Sigmoid colon (tissue), 7 donors: Measurements from ENCODE around the gene PNLIPRP2. TPM values are rescaled to one million over a fixed set of nuclear protein-coding genes. Genes with fewer than 3 reads are reported as not detected.

Experiments used
- DNase-seq: peaks from one replicate; pipeline ENCODE4 v3.0.0-alpha.2; 2019
- H3K27ac ChIP-seq, 4 donors: fragments of 200-600 bp; sonication (generic); one replicate each; pipeline ENCODE4 v1.5.1; 2016 to 2019; ENCODE audit warnings: mild to moderate bottlenecking in 1 of 4
- H3K27me3 ChIP-seq, 3 donors: fragments of 200-600 bp; sonication (generic); one replicate each; pipeline ENCODE4 v1.5.1; 2019; ENCODE audit warnings: mild to moderate bottlenecking in 1 of 3
- H3K36me3 ChIP-seq, 4 donors: fragments of 200-600 bp; sonication (generic); one replicate each; pipeline ENCODE4 v1.5.1; 2016 to 2019
- H3K4me1 ChIP-seq, 4 donors: fragments of 200-600 bp; sonication (generic); one replicate each; pipeline ENCODE4 v1.5.1; 2017 to 2019
- H3K4me3 ChIP-seq, 4 donors: fragments of 200-600 bp; sonication (generic); one replicate each; pipeline ENCODE4 v1.5.1; 2017 to 2019; ENCODE audit warnings: mild to moderate bottlenecking in 2 of 4, moderate library complexity in 1 of 4
- H3K9me3 ChIP-seq, 4 donors: fragments of 200-600 bp in 3 of 4; sonication (generic) in 3 of 4; one replicate each; pipeline versions ENCODE4 v1.5.1 to v1.6.1; 2013 to 2019
- CTCF ChIP-seq, 4 experiments: fragments of 450-650 bp in 3 of 4; fragments of 200-600 bp in 1 of 4; IDR thresholded peaks; one replicate each; pipeline ENCODE4 v1.5.1; 2016 to 2019; ENCODE audit warnings: antibody characterized with exemption in 4 of 4, mild to moderate bottlenecking in 3 of 4, moderate library complexity in 2 of 4
- EP300 ChIP-seq, 4 donors: sonication (generic); formaldehyde crosslinking; IDR thresholded peaks; one replicate each; pipeline ENCODE4 v1.6.1; 2017; ENCODE audit warnings: antibody characterized with exemption in 4 of 4
- POLR2A ChIP-seq, 2 donors: fragments of 450-650 bp; IDR thresholded peaks; one replicate each; pipeline ENCODE4 v1.6.1; 2016; ENCODE audit warnings: antibody characterized with exemption in 2 of 2, mild to moderate bottlenecking in 2 of 2, moderate library complexity in 2 of 2
- POLR2AphosphoS5 ChIP-seq, 4 donors: sonication (generic); formaldehyde crosslinking; IDR thresholded peaks; one replicate each; pipeline ENCODE4 v1.6.1; 2017; ENCODE audit warnings: antibody characterized with exemption in 4 of 4
- WGBS, 2 donors: extraction: QIAGEN DNeasy Blood & Tissue Kit; methylation state at CpG; one replicate each; pipeline ENCODE4 v1.1.7; 2013; 5-methylcytosine and 5-hydroxymethylcytosine counted together
- intact Hi-C: fragments of 100-400 bp; cut with DNase I; formaldehyde crosslinking; loops from one replicate; pipeline ENCODE4 v1.15.1; 2023
- polyA plus RNA-seq, 3 donors: library from polyadenylated mRNA; stranded (reverse); fragments of 200-250 nt; gene quantifications; one replicate each; pipeline ENCODE4 v1.2.3, GENCODE V29; 2013
- total RNA-seq, 4 donors: library from RNA; depleted of rRNA; stranded (reverse); fragments of >200 nt; gene quantifications; one replicate each; pipeline ENCODE4 v1.1.0, GENCODE V29; 2016
- donor health status: healthy with polysubstance abuse.
- donor health status: Bipolar disorder and iron deficiency.
- donor health status: healthy.

Gene PNLIPRP2
- total and polyA plus RNA-seq, 7 donors, result 0.95 to 1.8 TPM; not detected in 5

DNA sequence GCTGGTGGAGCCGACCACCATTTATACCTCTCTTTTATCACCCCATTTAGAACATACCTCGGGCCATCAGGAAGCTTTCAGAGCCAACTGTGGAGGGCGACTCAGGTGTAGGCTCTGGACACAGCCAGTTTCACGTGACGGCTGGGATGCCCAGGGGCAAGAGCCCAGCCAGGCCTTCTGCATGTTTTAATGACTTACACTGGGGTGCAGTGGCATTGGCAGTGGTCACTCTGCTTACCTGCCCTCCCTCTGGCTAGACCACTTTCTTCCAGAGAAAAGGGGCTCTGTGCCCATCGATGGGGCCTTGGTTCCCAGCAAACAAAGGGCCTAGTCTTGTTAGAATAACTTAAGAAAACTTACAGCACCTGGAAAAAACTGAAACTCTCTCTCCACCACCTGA, 50.0 kb downstream of the PNLIPRP2 start:
- Histone ChIP-seq H3K27ac (no peak overlapping the region), H3K27me3 (peaks cover 4 to 13% (median 12%) of the 10 kb centered on the region in 3 donors), H3K4me1 (peaks cover 0 to 12% (median 10%) of the 10 kb centered on the region in 4 donors), H3K36me3 (peaks cover 0 to 29% (median 0%) of the 10 kb centered on the region in 4 donors), H3K9me3 (no peaks in the 10 kb centered on the region), H3K4me3 (no peak overlapping the region)
- WGBS, 2 donors, result 63 to 77% methylated on average over 6 of the region's 6 CpGs
- DNase-seq, result no peak
- TF ChIP-seq CTCF (IDR thresholded peaks at IDR 0.05) (no peak), EP300 (IDR thresholded peaks at IDR 0.05) (no peak), POLR2A (IDR thresholded peaks at IDR 0.05) (no peak), POLR2AphosphoS5 (IDR thresholded peaks at IDR 0.05) (no peak)
- intact Hi-C loops, result no loop called here

DNA sequence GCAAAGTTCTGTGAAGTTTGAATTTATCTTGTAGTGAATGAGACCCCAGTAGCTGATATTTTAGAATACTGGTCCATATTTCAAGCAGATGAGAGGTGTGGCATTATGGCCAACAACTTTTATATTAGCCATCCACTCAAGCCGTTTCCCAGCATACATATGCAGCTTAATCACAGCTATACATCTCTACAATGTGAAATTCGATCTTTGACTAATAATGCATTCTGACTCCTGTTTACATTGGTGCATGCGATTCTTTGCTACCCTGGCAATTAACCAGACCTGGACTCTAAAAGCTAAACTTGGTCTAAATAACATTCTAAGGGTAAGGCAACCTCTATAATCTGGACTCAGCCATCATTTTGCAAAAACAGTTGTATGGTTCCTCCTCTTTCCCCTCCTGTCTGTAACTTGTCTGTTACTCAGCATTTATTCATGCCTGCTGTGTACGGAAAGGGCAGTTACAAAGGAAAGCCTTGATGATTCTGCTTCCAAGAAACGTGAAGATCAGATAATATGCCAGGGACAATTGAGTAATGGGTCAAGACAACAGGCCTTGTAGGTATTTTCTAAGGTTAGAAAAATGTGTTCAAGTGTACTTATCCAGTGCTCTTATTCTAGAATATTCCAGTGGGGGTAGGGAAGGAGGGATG, 50.6 kb downstream of the PNLIPRP2 start:
- intact Hi-C loops, result no loop called here
- Histone ChIP-seq H3K27me3 (peaks cover 4 to 13% (median 12%) of the 10 kb centered on the region in 3 donors), H3K4me3 (no peak overlapping the region), H3K4me1 (peaks cover 0 to 7% (median 5%) of the 10 kb centered on the region in 4 donors), H3K36me3 (peaks cover 0 to 36% (median 0%) of the 10 kb centered on the region in 4 donors), H3K9me3 (no peaks in the 10 kb centered on the region), H3K27ac (no peak overlapping the region)
- TF ChIP-seq POLR2AphosphoS5 (IDR thresholded peaks at IDR 0.05) (no peak), POLR2A (IDR thresholded peaks at IDR 0.05) (no peak), EP300 (IDR thresholded peaks at IDR 0.05) (no peak), CTCF (IDR thresholded peaks at IDR 0.05) (no peak)
- no peak for DNase-seq
- 68 to 77% methylated on average over 5 of the region's 5 CpGs for WGBS, 2 donors

DNA sequence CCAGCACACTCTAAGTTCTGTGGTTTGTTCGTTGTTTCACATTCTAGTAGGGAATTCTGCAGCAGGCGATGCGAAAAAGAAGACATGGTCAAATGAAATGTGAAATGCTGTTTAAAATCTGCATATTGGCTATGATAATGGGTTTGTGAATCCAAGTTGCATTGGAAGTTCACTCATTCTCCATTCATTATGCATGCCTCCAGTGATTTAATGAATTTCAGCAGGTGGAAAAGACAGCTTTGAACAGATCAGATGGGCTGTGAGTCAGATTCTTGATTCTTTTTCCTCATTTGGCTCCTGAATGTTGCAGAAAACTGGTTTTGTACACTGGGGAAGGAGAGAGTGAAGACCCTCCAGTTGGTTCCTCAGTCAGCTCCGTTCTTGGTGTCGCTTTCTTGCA, 52.1 kb downstream of the PNLIPRP2 start:
- peaks cover 4 to 13% (median 12%) of the 10 kb centered on the region in 3 donors for H3K27me3 ChIP-seq
- no peak for DNase-seq
- H3K4me1 ChIP-seq, result peaks cover 0 to 7% (median 5%) of the 10 kb centered on the region in 4 donors
- H3K4me3 ChIP-seq, result no peak overlapping the region
- WGBS, 2 donors, result 96 to 97% methylated on average over 5 of the region's 5 CpGs
- intact Hi-C loops, result no loop called here
- TF ChIP-seq POLR2A (IDR thresholded peaks at IDR 0.05) (no peak), POLR2AphosphoS5 (IDR thresholded peaks at IDR 0.05) (no peak), EP300 (IDR thresholded peaks at IDR 0.05) (no peak), CTCF (IDR thresholded peaks at IDR 0.05) (no peak)
- H3K36me3 ChIP-seq, result peaks cover 0 to 50% (median 0%) of the 10 kb centered on the region in 4 donors
- no peaks in the 10 kb centered on the region for H3K9me3 ChIP-seq
- H3K27ac ChIP-seq, result no peak overlapping the region

GRCh38 chr10:116673866-116674265, 53.1 kb downstream of the PNLIPRP2 start:
- DNase-seq, result no peak
- no peak overlapping the region for H3K27ac ChIP-seq
- H3K27me3 ChIP-seq, result peaks cover 4 to 13% (median 12%) of the 10 kb centered on the region in 3 donors
- TF ChIP-seq POLR2A (IDR thresholded peaks at IDR 0.05) (no peak), POLR2AphosphoS5 (IDR thresholded peaks at IDR 0.05) (no peak), EP300 (IDR thresholded peaks at IDR 0.05) (no peak), CTCF (IDR thresholded peaks at IDR 0.05) (no peak)
- no peak overlapping the region for H3K4me3 ChIP-seq
- intact Hi-C loops, result no loop called here
- WGBS, 2 donors, result 87 to 90% methylated on average over 2 of the region's 2 CpGs
- no peaks in the 10 kb centered on the region for H3K9me3 ChIP-seq
- peaks cover 0 to 52% (median 0%) of the 10 kb centered on the region in 4 donors for H3K36me3 ChIP-seq
- peaks cover 0 to 7% (median 5%) of the 10 kb centered on the region in 4 donors for H3K4me1 ChIP-seq
